Heart left ventricle (tissue), 13 donors: ENCODE results near the gene SH2D3C.

Experiments used
- CTCF ChIP-seq, 12 donors: fragments of 200-600 bp; sonication (generic) in 4 of 12; IDR thresholded peaks; one replicate each; pipeline versions ENCODE4 v1.5.0 to v1.8.0; 2018 to 2022; ENCODE audit warnings: antibody characterized with exemption in 12 of 12, mild to moderate bottlenecking in 5 of 12
- POLR2A ChIP-seq, 2 donors: fragments of 450-650 bp; IDR thresholded peaks; one replicate each; pipeline ENCODE4 v1.6.1; 2017; ENCODE audit warnings: antibody characterized with exemption in 2 of 2, mild to moderate bottlenecking in 2 of 2, moderate library complexity in 2 of 2
- donor health status: ischemic (EF 13 %, LVEDD 7.1; RV severe dilation, severe dysfunction).
- donor health status: DM: no; HTN: yes; CAD: no.
- donor health status: DM: no; HTN: no; CAD: no.
- donor health status: ischemic (EF 25% LVEDD 6.9; RV normal size, moderate dysfunction).
- donor health status: ischemic (EF 25% LVEDD 5.7; RV mildly dilated, moderate dysfunction).
- donor health status: ischemic (EF 35%, LVEDD 5.7; RV mildly dilated, moderate dysfunction).
- donor health status: nonischemic (EF 11% LVEDD 7.7; RV severe dilation, severe dysfunction).
- donor health status: DM: yes; HTN: yes; CAD: no.
- donor health status: PGD.
- donor health status: ischemic (EF 29% LVEDD 5.4; RV normal size, mild dysfunction).
- donor health status: nonischemic (EF 23%, LVEDD 6.1; RV moderate dilation, normal function).

GRCh38 chr9:127817881-127818434, 39.5 kb upstream of the SH2D3C start:
- TF ChIP-seq CTCF (IDR thresholded peaks at IDR 0.05) (no peak), POLR2A (IDR thresholded peaks at IDR 0.05) (no peak)
